Common myeloid progenitor, CD34-positive (primary cell): ENCODE measurements around the gene MPV17L.
"Not testable (repeated sequence)": the region's sequence is repeated elsewhere in the genome, so short reads cannot be mapped to it uniquely, and the experiment has no call there.

Source experiments
- CTCF ChIA-PET: fragments of 350-600 bp; sonication (Branson Sonifier 250); formaldehyde crosslinking; loops from one replicate; lab custom pipeline; 2021; ENCODE audit warnings: antibody characterized with exemption; lab: Charles Lee
- POLR2A ChIA-PET: fragments of 350-600 bp; sonication (Branson Sonifier 250); formaldehyde crosslinking; loops from one replicate; lab custom pipeline; 2021; ENCODE audit warnings: antibody characterized with exemption; lab: Charles Lee
- DNase-seq, 3 donors: peaks; one replicate each; pipeline versions ENCODE4 v3.0.0 to v3.0.0-alpha.2; 2013
- H3K27ac ChIP-seq, 2 experiments: 1 replicate in 1 of 2; 2 replicates in 1 of 2; pipeline ENCODE4 v1.7.0; 2013; ENCODE audit warnings: inconsistent platforms in 2 of 2, low read length in 2 of 2, mild to moderate bottlenecking in 2 of 2, low read depth in 1 of 2, moderate library complexity in 1 of 2; ENCODE audit not compliant: severe bottlenecking in 2 of 2, insufficient read depth in 1 of 2, poor library complexity in 1 of 2
- H3K27me3 ChIP-seq, 5 experiments: replicated peaks in 2 of 5; 1 replicate in 3 of 5; 2 replicates in 2 of 5; pipeline versions ENCODE4 v1.6.1 to v1.7.0; 2013; ENCODE audit warnings: low read length in 4 of 5, mild to moderate bottlenecking in 2 of 5, moderate library complexity in 2 of 5, inconsistent platforms in 1 of 5; ENCODE audit not compliant: insufficient read depth in 5 of 5, control insufficient read depth in 4 of 5
- H3K36me3 ChIP-seq, 4 experiments: 1 replicate in 2 of 4; 2 replicates in 2 of 4; pipeline versions ENCODE4 v1.6.1 to v1.7.0; 2013; ENCODE audit warnings: low read length in 3 of 4, control low read depth in 1 of 4, mild to moderate bottlenecking in 1 of 4; ENCODE audit not compliant: control insufficient read depth in 4 of 4, insufficient read depth in 4 of 4
- H3K4me1 ChIP-seq, 4 experiments: 1 replicate in 3 of 4; 2 replicates in 1 of 4; pipeline versions ENCODE4 v1.6.1 to v1.7.1; 2013; ENCODE audit warnings: low read length in 3 of 4, mild to moderate bottlenecking in 3 of 4, control low read depth in 1 of 4, inconsistent platforms in 1 of 4, moderate library complexity in 1 of 4; ENCODE audit not compliant: control insufficient read depth in 4 of 4, insufficient read depth in 4 of 4; ENCODE audit errors: control extremely low read depth in 1 of 4
- H3K4me3 ChIP-seq, 7 experiments: 1 replicate in 4 of 7; 2 replicates in 3 of 7; pipeline versions ENCODE4 v1.5.1 to v1.7.0; 2013; ENCODE audit warnings: mild to moderate bottlenecking in 7 of 7, low read length in 6 of 7, moderate library complexity in 6 of 7, inconsistent platforms in 2 of 7, low read depth in 2 of 7, control low read depth in 1 of 7; ENCODE audit not compliant: insufficient read depth in 4 of 7, control insufficient read depth in 1 of 7; ENCODE audit errors: extremely low read depth in 1 of 7
- H3K9me3 ChIP-seq, 5 experiments: 1 replicate in 4 of 5; 2 replicates in 1 of 5; pipeline versions ENCODE4 v1.6.1 to v1.7.1; 2013; ENCODE audit warnings: low read length in 4 of 5, mild to moderate bottlenecking in 2 of 5, inconsistent platforms in 1 of 5, low read depth in 1 of 5, moderate library complexity in 1 of 5; ENCODE audit not compliant: control insufficient read depth in 4 of 5, insufficient read depth in 2 of 5; ENCODE audit errors: control extremely low read depth in 1 of 5
- WGBS: methylation state at CpG from one replicate; pipeline ENCODE4 v1.1.5; 2013; ENCODE audit not compliant: insufficient coverage; 5-methylcytosine and 5-hydroxymethylcytosine counted together

MPV17L gene

GRCh38 chr16:15378194-15378593 is 17.4 kb upstream of the MPV17L start, which contains the start of gene NPIPA5:
Gene NPIPA5 (minus strand): TSS chr16:15378294. CDS start chr16:15378294, 0 bp downstream.
- DNase-seq, H3K27ac ChIP-seq, H3K4me1 ChIP-seq, CTCF ChIA-PET, H3K36me3 ChIP-seq, POLR2A ChIA-PET, H3K4me3 ChIP-seq, H3K27me3 ChIP-seq, H3K9me3 ChIP-seq: not testable (repeated sequence)
- no CpG with 5 or more reads among the region's 4 CpGs for WGBS

GRCh38 chr16:15382810-15383209 is 12.7 kb upstream of the MPV17L start:
- H3K4me1 ChIP-seq, H3K27ac ChIP-seq, DNase-seq, H3K27me3 ChIP-seq, CTCF ChIA-PET, POLR2A ChIA-PET, H3K9me3 ChIP-seq, H3K4me3 ChIP-seq, H3K36me3 ChIP-seq: not testable (repeated sequence)
- no CpG with 5 or more reads among the region's 3 CpGs for WGBS

GRCh38 chr16:15388060-15388459 is 7.5 kb upstream of the MPV17L start:
- 100% methylated on average over 1 of the region's 6 CpGs for WGBS
- POLR2A ChIA-PET, H3K36me3 ChIP-seq, H3K27me3 ChIP-seq, DNase-seq, H3K27ac ChIP-seq, H3K4me1 ChIP-seq, H3K4me3 ChIP-seq, H3K9me3 ChIP-seq, CTCF ChIA-PET: not testable (repeated sequence)

- H3K27ac ChIP-seq, H3K9me3 ChIP-seq, H3K4me3 ChIP-seq, H3K27me3 ChIP-seq, H3K36me3 ChIP-seq, CTCF ChIA-PET, DNase-seq, H3K4me1 ChIP-seq, POLR2A ChIA-PET: not testable (repeated sequence)
- WGBS, result 71% methylated on average over 4 of the region's 5 CpGs
Observed at GRCh38 chr16:15389916-15390315, 5.6 kb upstream of the MPV17L start.

GRCh38 chr16:15393025-15393424 is 2.5 kb upstream of the MPV17L start:
- H3K9me3 ChIP-seq, H3K27me3 ChIP-seq, POLR2A ChIA-PET, CTCF ChIA-PET, DNase-seq, H3K4me3 ChIP-seq, H3K36me3 ChIP-seq, H3K27ac ChIP-seq, H3K4me1 ChIP-seq: not testable (repeated sequence)
- 90% methylated on average over 2 of the region's 8 CpGs for WGBS

GRCh38 chr16:15396509-15396829 is 915 bp downstream of the MPV17L start:
- 82% methylated on average over 8 of the region's 8 CpGs for WGBS

GRCh38 chr16:15396948-15397594 is 1.5 kb downstream of the MPV17L start:
- ChIA-PET POLR2A (no interaction called here), CTCF (no interaction called here)
- WGBS, result 100% methylated on average over 8 of the region's 11 CpGs
- H3K27me3 ChIP-seq, result no peaks in the 10 kb centered on the region
- H3K4me3 ChIP-seq, result no peak overlapping the region
- H3K36me3 ChIP-seq, result peaks cover 0 to 5% (median 0%) of the 10 kb centered on the region in 4 experiments
- H3K9me3 ChIP-seq, result no peaks in the 10 kb centered on the region
- peaks cover 0 to 8% (median 1%) of the 10 kb centered on the region in 4 experiments for H3K4me1 ChIP-seq
- DNase-seq, result no peak
- no peak overlapping the region for H3K27ac ChIP-seq

More at GRCh38 chr16:15396509-15396829, 915 bp downstream of the MPV17L start:
- POLR2A ChIA-PET, CTCF ChIA-PET, H3K27ac ChIP-seq, H3K36me3 ChIP-seq, H3K9me3 ChIP-seq, H3K4me1 ChIP-seq, DNase-seq, H3K27me3 ChIP-seq: not testable (repeated sequence)
- peak overlapping the region in 6 of 7 experiments; percentile 15 to 80 (median 70) for H3K4me3 ChIP-seq
